HepG2 (cell line): ENCODE measurements around the gene KNG1. TPM values are rescaled to one million over a fixed set of nuclear protein-coding genes. Genes with fewer than 3 reads are reported as not detected.
A peak's percentile ranks its signal among the peaks of the same experiment; 100 is the strongest.

Experiments
- GTF2F1 ChIP-seq: fragments of 150-350 bp; IDR thresholded peaks from 2 replicates; pipeline ENCODE4 v1.6.1; 2014; ENCODE audit warnings: low read length
- PRMT3 ChIP-seq: sonication (generic); formaldehyde crosslinking; IDR thresholded peaks from 2 replicates; pipeline ENCODE4 v1.8.1; 2022; ENCODE audit warnings: low read depth, mild to moderate bottlenecking, moderate library complexity, missing genetic modification reagents, borderline replicate concordance
- ZFP90 ChIP-seq: sonication (generic); formaldehyde crosslinking; IDR thresholded peaks from 2 replicates; pipeline ENCODE4 v1.8.0; 2022; ENCODE audit warnings: missing genetic modification reagents, mild to moderate bottlenecking, inconsistent platforms, borderline replicate concordance
- ZKSCAN5 ChIP-seq: sonication (generic); formaldehyde crosslinking; IDR thresholded peaks from 2 replicates; pipeline ENCODE4 v1.5.1; 2020; ENCODE audit warnings: mild to moderate bottlenecking, missing genetic modification reagents
- polyA plus RNA-seq, 8 experiments: library from polyadenylated mRNA; depleted of rRNA in 3 of 8; stranded (reverse) in 7 of 8; unstranded in 1 of 8; fragments of >200 nt; fragmentation: Illumina TruSeq in 4 of 8; extraction: Trizol in 4 of 8; gene quantifications; 2 replicates each; pipeline versions ENCODE4 v1.2.1 to v1.2.3, GENCODE V29; 2011 to 2016; ENCODE audit warnings: low read depth in 4 of 8, missing spikeins in 1 of 8, mixed read lengths in 1 of 8; ENCODE audit not compliant: insufficient read depth in 1 of 8
- total RNA-seq, 5 experiments: library from RNA; depleted of rRNA; stranded (reverse); fragments of >200 nt; fragmentation: Illumina TruSeq; extraction: Trizol; gene quantifications; 2 replicates each; pipeline ENCODE4 v1.2.3, GENCODE V29; 2016; ENCODE audit warnings: low read depth in 1 of 5
- TF ChIP-seq, protein P1 (sequence below): sonication (generic); formaldehyde crosslinking; IDR thresholded peaks from 2 replicates; pipeline ENCODE4 v1.5.0; 2020; ENCODE audit warnings: mild to moderate bottlenecking, missing genetic modification reagents, borderline replicate concordance
- TF ChIP-seq, protein P2 (sequence below), 2 experiments: sonication (generic) in 1 of 2; formaldehyde crosslinking in 1 of 2; IDR thresholded peaks; 2 replicates each; pipeline versions ENCODE4 v1.6.1 to v1.9.0; 2014 to 2022; ENCODE audit warnings: antibody characterized with exemption in 1 of 2, borderline replicate concordance in 1 of 2, inconsistent platforms in 1 of 2, low read depth in 1 of 2, missing genetic modification reagents in 1 of 2
- TF ChIP-seq, protein P3 (sequence below): sonication (generic); formaldehyde crosslinking; IDR thresholded peaks from 2 replicates; pipeline ENCODE4 v1.8.1; 2023; ENCODE audit warnings: missing genetic modification reagents, mild to moderate bottlenecking, borderline replicate concordance

Gene KNG1
- total and polyA plus RNA-seq, 2 of the 13 experiments (the other 11 are each of a cell fraction or from before 2014, with no cell fraction given) = 6.5 to 7.0 TPM

DNA sequence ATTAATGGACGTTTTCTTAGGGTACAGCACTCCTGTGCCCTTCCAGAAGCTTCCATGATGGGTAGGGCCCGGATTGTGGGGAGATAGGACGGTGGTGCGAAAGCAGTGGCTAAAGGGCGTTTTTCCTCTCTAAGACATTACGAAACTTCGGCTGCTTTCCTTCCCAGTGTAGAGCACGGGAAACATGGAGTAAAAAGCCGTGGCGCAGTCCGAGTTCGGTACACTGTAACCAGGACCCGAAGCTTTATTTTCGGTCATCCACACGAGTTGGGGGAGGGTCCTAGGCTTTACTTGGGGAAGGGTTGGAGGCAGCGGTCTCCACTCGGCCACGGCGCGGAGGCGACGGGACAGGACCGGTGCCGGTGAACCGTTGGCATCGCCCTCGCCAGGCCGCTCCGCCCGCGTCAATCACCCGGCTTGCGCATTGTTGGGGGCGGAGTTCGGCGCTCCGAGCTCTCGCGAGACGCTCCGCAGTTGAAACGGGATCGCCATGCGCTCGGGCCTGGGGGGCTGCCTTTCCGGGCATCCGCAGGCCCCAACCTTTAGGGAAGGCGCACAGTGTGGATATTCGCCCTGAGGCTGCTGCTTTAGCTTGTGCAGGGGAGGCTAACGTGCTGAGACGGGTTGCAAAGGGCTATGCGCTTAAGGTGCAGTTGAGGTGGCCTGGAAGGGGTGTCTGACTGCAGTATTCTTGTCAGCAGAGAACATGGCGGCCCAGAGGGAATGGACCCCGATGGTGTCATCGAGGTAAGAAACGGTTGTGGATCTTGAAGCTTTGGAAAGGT is 66.8 kb downstream of the KNG1 start (continued):
- TF ChIP-seq, protein P1, sequence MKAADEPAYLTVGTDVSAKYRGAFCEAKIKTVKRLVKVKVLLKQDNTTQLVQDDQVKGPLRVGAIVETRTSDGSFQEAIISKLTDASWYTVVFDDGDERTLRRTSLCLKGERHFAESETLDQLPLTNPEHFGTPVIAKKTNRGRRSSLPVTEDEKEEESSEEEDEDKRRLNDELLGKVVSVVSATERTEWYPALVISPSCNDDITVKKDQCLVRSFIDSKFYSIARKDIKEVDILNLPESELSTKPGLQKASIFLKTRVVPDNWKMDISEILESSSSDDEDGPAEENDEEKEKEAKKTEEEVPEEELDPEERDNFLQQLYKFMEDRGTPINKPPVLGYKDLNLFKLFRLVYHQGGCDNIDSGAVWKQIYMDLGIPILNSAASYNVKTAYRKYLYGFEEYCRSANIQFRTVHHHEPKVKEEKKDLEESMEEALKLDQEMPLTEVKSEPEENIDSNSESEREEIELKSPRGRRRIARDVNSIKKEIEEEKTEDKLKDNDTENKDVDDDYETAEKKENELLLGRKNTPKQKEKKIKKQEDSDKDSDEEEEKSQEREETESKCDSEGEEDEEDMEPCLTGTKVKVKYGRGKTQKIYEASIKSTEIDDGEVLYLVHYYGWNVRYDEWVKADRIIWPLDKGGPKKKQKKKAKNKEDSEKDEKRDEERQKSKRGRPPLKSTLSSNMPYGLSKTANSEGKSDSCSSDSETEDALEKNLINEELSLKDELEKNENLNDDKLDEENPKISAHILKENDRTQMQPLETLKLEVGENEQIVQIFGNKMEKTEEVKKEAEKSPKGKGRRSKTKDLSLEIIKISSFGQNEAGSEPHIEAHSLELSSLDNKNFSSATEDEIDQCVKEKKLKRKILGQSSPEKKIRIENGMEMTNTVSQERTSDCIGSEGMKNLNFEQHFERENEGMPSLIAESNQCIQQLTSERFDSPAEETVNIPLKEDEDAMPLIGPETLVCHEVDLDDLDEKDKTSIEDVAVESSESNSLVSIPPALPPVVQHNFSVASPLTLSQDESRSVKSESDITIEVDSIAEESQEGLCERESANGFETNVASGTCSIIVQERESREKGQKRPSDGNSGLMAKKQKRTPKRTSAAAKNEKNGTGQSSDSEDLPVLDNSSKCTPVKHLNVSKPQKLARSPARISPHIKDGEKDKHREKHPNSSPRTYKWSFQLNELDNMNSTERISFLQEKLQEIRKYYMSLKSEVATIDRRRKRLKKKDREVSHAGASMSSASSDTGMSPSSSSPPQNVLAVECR (CRISPR knock-in tag) = peak; percentile 71; the same call in 1 of the 2 replicates
- TF ChIP-seq PRMT3 (CRISPR knock-in tag) (no peak), ZFP90 (no peak; the same call in 1 of the 2 replicates), GTF2F1 (no peak), ZKSCAN5 (CRISPR knock-in tag) (0 out of 2 replicates have a peak, but pooled peaks have one; percentile 15)
- TF ChIP-seq, protein P2, sequence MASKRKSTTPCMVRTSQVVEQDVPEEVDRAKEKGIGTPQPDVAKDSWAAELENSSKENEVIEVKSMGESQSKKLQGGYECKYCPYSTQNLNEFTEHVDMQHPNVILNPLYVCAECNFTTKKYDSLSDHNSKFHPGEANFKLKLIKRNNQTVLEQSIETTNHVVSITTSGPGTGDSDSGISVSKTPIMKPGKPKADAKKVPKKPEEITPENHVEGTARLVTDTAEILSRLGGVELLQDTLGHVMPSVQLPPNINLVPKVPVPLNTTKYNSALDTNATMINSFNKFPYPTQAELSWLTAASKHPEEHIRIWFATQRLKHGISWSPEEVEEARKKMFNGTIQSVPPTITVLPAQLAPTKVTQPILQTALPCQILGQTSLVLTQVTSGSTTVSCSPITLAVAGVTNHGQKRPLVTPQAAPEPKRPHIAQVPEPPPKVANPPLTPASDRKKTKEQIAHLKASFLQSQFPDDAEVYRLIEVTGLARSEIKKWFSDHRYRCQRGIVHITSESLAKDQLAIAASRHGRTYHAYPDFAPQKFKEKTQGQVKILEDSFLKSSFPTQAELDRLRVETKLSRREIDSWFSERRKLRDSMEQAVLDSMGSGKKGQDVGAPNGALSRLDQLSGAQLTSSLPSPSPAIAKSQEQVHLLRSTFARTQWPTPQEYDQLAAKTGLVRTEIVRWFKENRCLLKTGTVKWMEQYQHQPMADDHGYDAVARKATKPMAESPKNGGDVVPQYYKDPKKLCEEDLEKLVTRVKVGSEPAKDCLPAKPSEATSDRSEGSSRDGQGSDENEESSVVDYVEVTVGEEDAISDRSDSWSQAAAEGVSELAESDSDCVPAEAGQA (IDR thresholded peaks at IDR 0.05; ENCODE audit: low read depth) = peak; percentile 41; the same call in 1 of the 2 replicates
- TF ChIP-seq, protein P2 (CRISPR knock-in tag; IDR thresholded peaks at IDR 0.05; ENCODE audit: borderline replicate concordance) = 0 out of 2 replicates have a peak, but pooled peaks have one; percentile 8
- TF ChIP-seq, protein P3, sequence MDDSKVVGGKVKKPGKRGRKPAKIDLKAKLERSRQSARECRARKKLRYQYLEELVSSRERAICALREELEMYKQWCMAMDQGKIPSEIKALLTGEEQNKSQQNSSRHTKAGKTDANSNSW (CRISPR knock-in tag) = no peak
